Endothelial cell of umbilical vein (primary cell): ENCODE measurements around the gene MRPL55.

Source experiments
- CTCF ChIP-seq, 2 donors: IDR thresholded peaks; 1 replicate in 1 of 2; 2 replicates in 1 of 2; pipeline ENCODE4 v1.5.1; 2011; ENCODE audit warnings: low read length in 2 of 2, mild to moderate bottlenecking in 2 of 2, moderate library complexity in 2 of 2, control low read depth in 1 of 2, inconsistent platforms in 1 of 2, low read depth in 1 of 2; ENCODE audit not compliant: insufficient read depth in 1 of 2; ENCODE audit errors: extremely low read depth in 1 of 2
- POLR2A ChIP-seq: IDR thresholded peaks from 2 replicates; pipeline ENCODE4 v1.6.1; 2012; ENCODE audit warnings: low read depth, mild to moderate bottlenecking, control low read depth, low read length

- no peak for TF ChIP-seq CTCF (IDR thresholded peaks at IDR 0.05; ENCODE audit: extremely low read depth in 1 of 2, insufficient read depth in 1 of 2, low read depth in 1 of 2, low read length in 2 of 2)
- TF ChIP-seq POLR2A = no peak
These were observed 48.6 kb upstream of the MRPL55 start for GRCh38 chr1:228157729-228158126.
